ENCODE results near the gene ELAPOR2.

- TF ChIP-seq CTCF (IDR thresholded peaks at IDR 0.05) (no peak), POLR2A (IDR thresholded peaks at IDR 0.05) (no peak)
Observed at GRCh38 chr7:87075671-87076404, 16.4 kb upstream of the ELAPOR2 start.
